ENCODE results near the gene SRPK2. TPM values are rescaled to one million over a fixed set of nuclear protein-coding genes. Genes with fewer than 3 reads are reported as not detected.

Gene SRPK2
- total and polyA plus RNA-seq, 2 of the 8 experiments (the other 6 are each of a cell fraction or from before 2014, with no cell fraction given), result 10.0 to 47.1 TPM

- no peak for FAIRE-seq
- Histone ChIP-seq H3K4me2 (ENCODE audit: insufficient read depth in 1 of 2, low read depth in 2 of 2, low read length in 2 of 2) (no peak overlapping the region), H3K36me3 (ENCODE audit: control insufficient read depth in 2 of 4, insufficient read depth in 4 of 4, low read length in 3 of 4) (peaks cover 6 to 67% (median 30%) of the 10 kb centered on the region in 4 experiments), H3K18ac (ENCODE audit: extremely low read depth, low read length) (no peak overlapping the region), H4K20me1 (replicated peaks in 1 of 2; ENCODE audit: control insufficient read depth in 1 of 2, insufficient read depth in 2 of 2, low read length in 2 of 2) (no peaks in the 10 kb centered on the region), H3K23ac (ENCODE audit: insufficient read length) (no peak overlapping the region), H3K27ac (ENCODE audit: low read depth, low read length) (no peak overlapping the region), H3K9ac (replicated peaks in 1 of 4; ENCODE audit: extremely low read depth in 1 of 4, low read depth in 3 of 4, low read length in 3 of 4) (no peak overlapping the region), H3K4ac (replicated peaks; ENCODE audit: insufficient read length, low read depth, low read length) (no peak overlapping the region), H3K23me2 (ENCODE audit: low read depth, low read length) (no peaks in the 10 kb centered on the region), H3K4me1 (replicated peaks in 1 of 4; ENCODE audit: control insufficient read depth in 3 of 4, insufficient read depth in 4 of 4, low read length in 3 of 4) (no peaks in the 10 kb centered on the region; a peak in 1 of 7 replicates), H3K14ac (ENCODE audit: insufficient read length) (no peak overlapping the region), H3K79me1 (ENCODE audit: low read depth, low read length) (no peaks in the 10 kb centered on the region), H2BK5ac (ENCODE audit: low read depth, low read length) (no peak overlapping the region), H2BK20ac (ENCODE audit: low read length) (no peak overlapping the region), H4K8ac (ENCODE audit: extremely low read depth, insufficient read depth, low read length) (no peak overlapping the region), H2BK120ac (replicated peaks; ENCODE audit: low read depth, low read length) (no peak overlapping the region), H4K91ac (replicated peaks; ENCODE audit: insufficient read length, low read length) (no peak overlapping the region), H2BK15ac (ENCODE audit: low read length) (no peak overlapping the region), H3K79me2 (ENCODE audit: control insufficient read depth in 1 of 2, insufficient read depth in 2 of 2, low read length in 2 of 2) (no peaks in the 10 kb centered on the region), H2AFZ (ENCODE audit: low read length) (no peak overlapping the region), H3K27me3 (replicated peaks in 1 of 4; ENCODE audit: control insufficient read depth in 3 of 4, extremely low read depth in 1 of 4, insufficient read depth in 3 of 4, low read length in 3 of 4) (no peaks in the 10 kb centered on the region), H2AK5ac (ENCODE audit: low read depth, low read length) (no peak overlapping the region), H3K56ac (replicated peaks; ENCODE audit: insufficient read length, low read depth, low read length) (no peak overlapping the region), H4K5ac (ENCODE audit: insufficient read length, low read depth, low read length) (no peak overlapping the region), H3K4me3 (ENCODE audit: extremely low read depth in 1 of 4, insufficient read depth in 2 of 4, low read depth in 3 of 4, low read length in 4 of 4) (no peak overlapping the region), H3K9me3 (ENCODE audit: insufficient read depth in 2 of 2, low read depth in 1 of 2, low read length in 1 of 2) (no peaks in the 10 kb centered on the region), H2BK12ac (ENCODE audit: low read depth, low read length) (no peak overlapping the region)
- WGBS, 2 experiments (ENCODE audit: extremely low coverage in 1 of 2, insufficient coverage in 1 of 2, insufficient read length in 1 of 2, insufficient replicate concordance in 2 of 2, low coverage in 1 of 2, low lambda C conversion rate in 2 of 2, missing lambda C conversion rate in 1 of 2), result 94% methylated on average over 4 of the region's 4 CpGs; no CpG with 5 or more reads in 1 of the 2 experiments
- DNase-seq (ENCODE audit: low read depth in 1 of 2, low spot score in 2 of 2), result no peak
- POLR2A ChIA-PET (ENCODE audit: partially characterized antibody), result no interaction called here
- CTCF ChIA-PET (ENCODE audit: partially characterized antibody), result no interaction called here
- TF ChIP-seq NANOG (IDR thresholded peaks at IDR 0.05; ENCODE audit: insufficient read depth, low read depth, low read length, poor library complexity, severe bottlenecking) (no peak), RFX5 (IDR thresholded peaks at IDR 0.05; ENCODE audit: borderline replicate concordance, low read depth, low read length) (no peak), ATF2 (IDR thresholded peaks at IDR 0.05; ENCODE audit: low read length) (no peak), E2F6 (IDR thresholded peaks at IDR 0.05) (no peak), POLR2A (IDR thresholded peaks at IDR 0.05; ENCODE audit: control extremely low read depth in 1 of 2, low read depth in 2 of 2, low read length in 2 of 2) (no peak), RXRA (IDR thresholded peaks at IDR 0.05; ENCODE audit: insufficient read depth, low read depth, low read length) (no peak), JUN (IDR thresholded peaks at IDR 0.05; ENCODE audit: low read depth, low read length) (no peak), SIRT6 (IDR thresholded peaks at IDR 0.05; ENCODE audit: low read length) (no peak), TBP (IDR thresholded peaks at IDR 0.05; ENCODE audit: low read depth, low read length) (no peak), SIX5 (IDR thresholded peaks at IDR 0.05; ENCODE audit: low read depth, low read length) (no peak), CBX8 (IDR thresholded peaks at IDR 0.05; ENCODE audit: borderline replicate concordance, low read depth, low read length) (no peak)
Observed at GRCh38 chr7:105102557-105103352, 286.0 kb downstream of the SRPK2 start.
